HG02798 (cell line): ENCODE results near the gene SLC43A1.
"Not testable (repeated sequence)": the region's sequence is repeated elsewhere in the genome, so short reads cannot be mapped to it uniquely, and the experiment has no call there.

Source experiments
- ATAC-seq: cut with Tn5 transposase; IDR thresholded peaks from one replicate; pipeline ENCODE4 v1.9.1; 2021; ENCODE audit warnings: mild to moderate bottlenecking; ENCODE audit not compliant: unreplicated experiment, poor library complexity

Gene SLC43A1

DNA sequence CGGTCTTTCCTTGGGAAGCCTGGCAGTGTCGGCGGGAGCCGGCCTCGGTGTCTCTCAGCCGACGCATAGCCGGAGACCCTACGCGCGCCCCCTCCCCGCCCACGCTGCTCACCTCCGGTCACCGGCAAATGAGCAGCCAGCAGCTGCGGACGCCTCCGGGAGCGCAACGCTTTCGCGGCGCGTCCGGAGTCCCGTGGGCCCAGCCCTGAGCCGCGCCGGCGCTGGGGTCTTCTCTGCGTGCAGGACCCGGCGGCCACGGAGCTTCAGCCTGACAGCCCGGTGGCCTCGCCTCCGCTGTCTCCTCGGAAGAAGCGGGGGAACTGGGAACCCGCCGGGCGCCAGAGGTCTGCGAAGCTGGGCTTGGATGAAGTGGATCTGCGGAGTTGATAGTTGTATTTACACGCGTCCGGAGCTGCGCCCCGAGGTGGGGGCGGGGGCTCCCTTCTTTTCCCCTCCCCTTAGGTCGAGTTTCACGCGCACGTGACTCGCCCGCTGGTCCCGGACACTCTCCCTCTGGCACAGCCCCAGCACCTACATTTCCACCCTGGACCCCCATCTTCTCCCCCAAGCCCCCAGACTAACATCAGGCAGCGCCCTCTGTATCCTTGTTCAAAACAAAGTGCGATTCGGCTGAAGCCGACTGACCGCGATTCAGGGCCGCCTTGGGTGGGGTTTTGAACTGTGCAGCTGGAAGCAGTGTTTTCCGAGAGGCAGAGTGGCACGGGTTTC lies at the start of gene SLC43A1:
TSS of gene SLC43A1 (minus strand) at position 371 of the 729 bp plus-strand sequence. CDS start 1,591 bp downstream, outside the sequence.
- ATAC-seq: peak; percentile 55

DNA sequence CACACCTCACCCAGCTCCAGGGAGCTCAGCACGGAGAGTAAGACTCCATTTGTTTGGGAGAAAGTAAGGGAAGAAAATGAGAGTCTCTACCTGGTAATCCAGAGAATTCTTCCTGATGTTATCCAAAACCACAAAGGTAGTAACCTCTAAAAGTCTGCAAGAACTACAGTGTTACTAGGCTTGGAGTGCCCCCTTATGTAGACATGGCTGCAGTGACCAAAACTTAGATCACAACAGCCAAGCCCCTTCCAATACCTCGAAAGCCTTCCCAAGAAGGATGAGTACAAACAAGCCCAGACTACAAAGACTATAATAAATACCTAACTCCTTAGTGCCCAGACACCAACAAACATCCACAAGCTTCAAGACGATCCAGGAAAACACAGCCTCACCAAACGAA lies 47.1 kb upstream of the SLC43A1 start:
- ATAC-seq: no peak

DNA sequence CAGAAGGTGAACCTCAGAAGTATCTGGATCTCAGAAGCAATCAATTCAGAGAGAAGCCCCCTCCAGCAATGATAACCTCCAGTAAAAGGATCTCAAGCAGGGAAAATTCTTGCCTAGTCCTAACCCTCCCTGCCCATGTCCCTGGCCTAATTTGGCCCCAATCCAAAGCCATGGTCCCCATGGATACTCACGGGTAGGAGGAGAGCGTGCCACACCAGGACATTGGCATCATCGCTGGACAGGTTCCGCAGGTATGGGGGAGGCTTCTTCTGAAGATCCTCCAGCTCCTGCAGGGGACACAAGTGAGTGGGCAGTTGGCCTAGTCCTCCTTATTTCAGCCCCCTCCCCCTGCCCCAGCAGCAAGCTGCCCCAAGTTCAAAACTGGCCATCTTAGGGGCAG lies 44.6 kb upstream of the SLC43A1 start:
- ATAC-seq: no peak

DNA sequence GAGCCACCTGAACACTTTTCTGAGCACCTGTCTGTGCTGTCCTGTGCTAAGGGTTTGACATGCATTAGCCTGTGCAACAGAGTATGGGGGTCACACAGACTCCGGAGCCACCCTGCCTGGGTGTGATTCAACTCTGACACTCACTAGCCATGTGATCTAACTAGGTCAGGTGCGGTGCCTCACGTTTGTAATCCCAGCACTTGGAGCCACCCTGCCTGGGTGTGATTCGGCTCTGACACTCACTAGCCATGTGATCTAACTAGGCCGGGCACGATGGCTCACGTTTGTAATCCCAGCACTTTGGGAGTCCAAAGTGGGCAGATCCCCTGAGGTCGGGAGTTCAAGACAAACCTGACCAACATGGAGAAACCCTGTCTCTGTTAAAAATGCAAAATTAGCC lies 40.5 kb upstream of the SLC43A1 start:
- no peak for ATAC-seq

DNA sequence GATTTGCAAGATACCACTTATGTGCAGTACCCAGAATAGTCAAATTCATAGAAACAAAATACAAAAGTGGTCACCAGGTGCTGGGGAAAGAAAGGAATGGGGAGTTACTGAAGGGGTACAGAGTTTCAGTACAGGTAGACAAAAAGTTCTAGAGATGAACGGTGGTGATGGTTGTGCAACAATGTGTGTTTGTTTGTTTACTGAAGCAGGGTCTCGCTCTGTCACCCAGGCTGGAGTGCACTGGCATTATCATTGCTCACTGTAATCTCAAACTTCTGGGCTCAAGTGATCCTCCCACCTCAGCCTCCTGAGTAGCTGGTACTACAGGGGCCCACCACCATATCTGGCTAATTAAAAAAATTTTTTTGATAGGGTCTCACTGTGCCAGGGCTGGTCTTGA lies 39.9 kb upstream of the SLC43A1 start:
- ATAC-seq: no peak

DNA sequence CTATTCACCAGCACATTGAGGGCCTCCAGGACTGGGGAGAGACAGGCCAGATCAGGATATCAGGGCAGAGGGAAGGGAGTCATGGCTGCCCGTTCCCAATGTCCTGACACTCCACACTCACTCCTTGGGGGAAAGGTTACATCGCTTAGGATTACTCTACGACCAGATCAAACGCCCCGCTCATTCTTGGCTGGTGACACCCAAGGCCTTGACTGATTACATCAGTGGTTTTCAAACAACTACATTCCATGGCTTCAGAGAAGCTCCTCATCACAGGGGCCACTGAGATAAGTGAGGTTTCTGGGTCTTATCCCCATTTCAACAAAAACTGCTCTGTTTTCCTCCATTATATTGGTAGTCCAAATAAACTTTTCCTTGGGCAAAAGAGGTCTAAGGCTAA lies 37.0 kb upstream of the SLC43A1 start:
- ATAC-seq: no peak

DNA sequence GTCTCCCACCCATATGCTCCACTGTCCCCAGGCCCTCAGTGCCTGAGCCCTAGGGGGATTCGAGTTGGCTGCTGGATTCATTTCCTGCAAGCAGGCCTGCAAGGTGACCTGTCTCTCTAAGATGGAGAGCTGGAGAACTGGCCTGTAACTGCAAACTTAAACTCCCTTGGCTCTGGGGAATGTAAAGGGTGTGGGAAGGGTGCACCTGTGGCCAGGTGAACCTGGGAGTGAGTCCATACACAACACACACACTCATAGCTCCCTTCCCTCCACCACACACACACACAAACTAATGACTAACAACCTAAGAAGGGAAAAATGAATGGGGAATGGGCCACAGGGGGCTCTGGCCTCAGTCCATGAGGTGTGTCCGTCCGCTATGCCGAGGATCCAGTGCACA lies 36.4 kb upstream of the SLC43A1 start:
- ATAC-seq: no peak

DNA sequence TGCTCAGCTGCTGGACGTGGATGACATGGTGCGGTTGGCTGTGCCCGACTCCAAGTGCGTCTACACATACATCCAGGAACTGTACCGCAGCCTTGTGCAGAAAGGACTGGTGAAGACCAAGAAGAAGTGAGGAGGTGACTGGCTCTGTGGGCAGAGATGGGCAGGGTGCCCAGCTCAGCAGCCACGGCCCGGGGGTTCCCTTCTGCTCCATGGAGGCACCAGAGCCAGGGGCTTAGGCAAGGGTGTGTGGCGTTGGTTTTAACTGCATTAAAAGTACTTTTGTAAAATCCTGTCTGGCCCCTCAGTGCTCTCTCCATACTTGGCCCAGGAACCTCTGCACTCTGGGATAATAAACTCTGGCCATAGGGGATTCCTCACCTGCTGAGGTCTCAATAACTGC lies 34.5 kb upstream of the SLC43A1 start:
- ATAC-seq: no peak

DNA sequence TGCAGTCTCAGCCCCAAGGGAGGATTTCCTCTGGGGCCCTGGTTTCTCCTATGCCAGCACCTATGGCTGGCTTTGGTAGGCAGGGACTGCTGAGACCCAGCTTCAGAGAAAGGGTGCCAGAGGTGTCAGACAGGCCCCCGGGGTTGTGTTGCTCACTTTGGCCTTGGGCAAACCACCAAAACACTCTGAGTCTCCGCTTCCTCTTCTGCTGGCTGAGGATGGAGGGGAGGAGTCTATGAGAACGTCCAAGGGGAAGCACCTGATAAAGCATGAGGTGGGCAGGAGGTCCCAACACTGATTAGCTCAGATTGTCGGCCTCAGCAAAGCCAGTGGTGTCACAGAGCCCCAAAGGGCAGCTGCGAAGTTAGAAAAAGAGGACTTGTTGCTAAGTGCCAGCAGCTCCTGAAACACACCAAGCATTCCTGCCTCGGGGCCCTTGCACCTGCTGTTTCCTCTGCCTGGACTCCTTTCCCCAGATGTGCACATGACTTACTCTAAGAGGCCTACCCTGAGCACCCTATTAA lies 32.4 kb upstream of the SLC43A1 start:
- peak; percentile 88 for ATAC-seq

DNA sequence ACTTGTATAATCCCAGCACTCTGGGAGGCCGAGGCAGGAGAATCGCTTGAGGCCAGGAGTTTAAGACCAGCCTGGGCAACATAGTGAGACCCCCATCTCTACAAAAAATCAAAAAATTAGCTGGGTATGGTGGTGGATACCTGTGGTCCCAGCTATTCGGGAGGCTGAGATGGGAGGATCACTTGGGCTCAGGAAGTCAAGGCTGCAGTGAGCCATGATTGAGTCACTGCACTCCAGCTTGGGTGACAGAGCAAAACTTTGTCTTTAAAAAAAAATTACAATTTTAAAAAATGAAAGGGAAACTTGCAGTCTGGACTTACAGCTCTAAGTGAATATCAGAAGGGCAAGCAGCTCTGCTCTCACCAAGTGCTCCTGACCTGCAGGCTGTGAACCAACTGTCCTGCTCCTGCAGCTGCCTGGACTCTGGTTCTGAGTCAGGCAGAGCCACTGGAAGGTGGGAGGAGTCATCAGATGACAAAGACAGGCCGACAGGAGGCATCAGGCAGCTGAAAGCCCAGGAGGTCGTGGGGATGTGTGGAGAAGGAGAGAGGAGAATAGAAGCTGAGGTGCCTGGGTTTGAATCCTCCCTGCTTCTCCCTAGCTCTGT lies 31.5 kb upstream of the SLC43A1 start:
- ATAC-seq: peak; percentile 80

DNA sequence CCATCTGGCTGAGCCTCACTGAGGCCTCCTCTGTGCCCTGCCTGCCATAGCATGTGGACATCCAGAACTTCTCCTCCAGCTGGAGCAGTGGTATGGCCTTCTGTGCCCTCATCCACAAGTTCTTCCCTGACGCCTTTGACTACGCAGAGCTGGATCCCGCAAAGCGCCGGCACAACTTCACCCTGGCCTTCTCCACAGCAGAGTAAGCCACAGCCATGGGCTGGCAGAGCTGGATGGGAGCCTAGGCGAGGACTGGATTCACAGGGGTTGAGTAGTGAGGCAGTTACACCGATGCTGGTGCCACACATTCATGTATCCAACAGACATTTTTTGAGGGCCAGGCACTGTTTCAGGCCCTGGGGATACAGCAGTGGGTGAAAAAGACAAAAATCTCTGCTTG lies 30.9 kb upstream of the SLC43A1 start:
- ATAC-seq: no peak

DNA sequence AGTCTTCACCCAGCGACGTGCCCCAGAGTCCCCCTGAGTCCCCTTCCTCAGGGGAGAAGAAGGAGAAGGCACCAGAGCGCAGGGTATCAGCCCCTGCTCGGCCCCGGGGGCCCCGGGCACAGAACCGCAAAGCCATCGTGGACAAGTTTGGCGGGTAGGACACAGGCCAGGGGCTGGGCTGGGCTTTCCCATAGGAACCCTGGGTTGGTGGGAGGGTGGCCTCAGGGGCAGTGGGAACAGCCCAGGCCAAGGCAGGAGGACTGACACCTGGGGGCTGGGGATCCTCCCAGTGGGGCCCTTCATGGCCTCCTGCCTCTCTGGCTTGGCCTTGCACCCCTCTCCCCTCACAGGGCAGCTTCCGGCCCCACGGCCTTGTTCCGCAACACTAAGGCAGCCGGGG lies 30.4 kb upstream of the SLC43A1 start:
- ATAC-seq: no peak

DNA sequence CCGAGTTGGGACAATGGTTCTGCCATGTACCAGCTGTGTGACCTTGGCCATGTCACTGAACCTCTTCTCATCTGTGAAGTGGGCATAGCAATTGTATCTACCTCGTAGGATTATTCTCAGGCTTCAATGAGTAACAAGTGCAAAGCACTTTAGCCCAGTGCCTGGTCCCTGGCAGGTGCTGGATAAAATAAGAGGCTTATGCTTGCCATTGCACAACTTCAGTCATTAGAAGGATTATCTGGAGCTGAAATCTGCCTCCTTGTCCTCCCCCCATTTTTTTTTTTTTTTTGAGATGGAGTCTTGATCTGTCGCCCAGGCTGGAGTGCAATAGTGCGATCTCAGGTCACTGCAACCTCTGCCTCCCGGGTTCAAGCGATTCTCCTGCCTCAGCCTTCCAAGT lies 29.1 kb upstream of the SLC43A1 start:
- no peak for ATAC-seq

DNA sequence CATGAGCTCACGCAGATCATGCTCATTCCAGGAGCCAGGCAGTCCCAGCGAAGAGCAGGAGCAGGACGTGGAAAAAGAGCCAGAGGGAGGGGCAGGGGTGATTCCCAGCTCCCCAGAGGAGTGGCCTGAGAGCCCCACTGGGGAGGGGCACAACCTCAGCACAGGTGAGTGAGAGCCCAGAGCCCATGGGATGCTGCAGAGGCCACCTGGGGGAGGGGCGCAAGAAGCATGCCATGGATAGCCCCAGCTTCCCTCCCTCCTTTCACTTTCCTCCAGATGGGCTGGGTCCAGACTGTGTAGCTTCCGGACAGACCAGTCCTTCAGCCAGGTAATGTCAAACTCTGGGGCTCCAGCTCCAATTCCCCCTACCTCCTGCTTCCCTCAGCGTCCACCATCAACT lies 28.1 kb upstream of the SLC43A1 start:
- ATAC-seq: no peak

DNA sequence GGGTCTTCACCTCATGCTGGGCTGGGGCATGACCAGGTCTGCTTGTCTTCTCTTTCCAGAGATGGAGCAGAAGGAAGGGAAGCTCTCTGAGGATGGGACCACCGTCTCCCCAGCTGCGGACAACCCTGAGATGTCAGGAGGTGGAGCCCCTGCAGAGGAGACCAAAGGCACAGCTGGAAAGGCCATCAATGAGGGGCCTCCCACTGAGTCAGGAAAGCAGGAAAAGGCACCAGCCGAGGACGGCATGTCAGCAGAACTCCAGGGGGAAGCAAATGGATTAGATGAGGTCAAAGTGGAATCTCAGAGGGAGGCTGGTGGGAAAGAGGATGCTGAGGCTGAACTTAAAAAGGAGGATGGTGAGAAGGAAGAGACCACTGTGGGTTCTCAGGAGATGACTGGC lies 27.1 kb upstream of the SLC43A1 start:
- ATAC-seq: no peak

DNA sequence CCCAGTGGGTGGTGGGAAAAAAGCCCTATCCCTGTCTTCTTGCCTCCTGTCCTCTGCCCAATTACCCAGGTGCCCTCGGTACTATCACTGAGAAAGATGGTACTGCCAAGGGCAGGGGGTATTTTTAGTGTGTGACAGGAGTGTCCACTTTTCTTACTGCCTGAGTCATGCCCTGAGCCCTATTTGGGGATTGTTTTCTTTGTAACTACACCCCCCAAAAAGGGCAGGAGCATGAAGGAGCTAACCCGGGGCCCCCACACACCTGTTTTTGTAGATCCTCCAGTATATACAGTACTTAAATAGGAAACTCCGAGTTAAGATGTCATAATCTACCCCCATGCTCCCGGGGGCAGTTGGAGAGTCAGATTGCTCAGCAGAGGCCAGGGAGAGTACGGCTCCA lies 25.7 kb upstream of the SLC43A1 start:
- ATAC-seq: no peak

DNA sequence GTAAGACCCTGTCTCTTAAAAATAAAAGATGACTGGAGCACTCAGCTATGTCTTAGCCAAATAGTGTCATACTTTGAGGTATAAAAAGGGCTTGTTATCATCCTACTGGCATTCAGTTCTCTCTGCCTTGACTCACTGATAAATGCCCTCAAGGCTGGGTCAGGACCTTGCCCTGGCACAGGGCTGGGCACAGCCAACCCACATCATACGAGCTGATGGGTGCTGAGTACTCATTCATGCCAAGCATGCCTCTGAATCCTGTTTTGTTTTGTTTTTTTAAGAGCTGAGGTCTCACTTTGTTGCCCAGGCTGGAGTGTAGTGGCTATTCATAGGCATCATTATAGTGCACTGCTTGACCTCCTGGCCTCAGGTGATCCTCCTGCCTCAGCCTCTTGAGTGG lies 23.8 kb upstream of the SLC43A1 start:
- no peak for ATAC-seq

DNA sequence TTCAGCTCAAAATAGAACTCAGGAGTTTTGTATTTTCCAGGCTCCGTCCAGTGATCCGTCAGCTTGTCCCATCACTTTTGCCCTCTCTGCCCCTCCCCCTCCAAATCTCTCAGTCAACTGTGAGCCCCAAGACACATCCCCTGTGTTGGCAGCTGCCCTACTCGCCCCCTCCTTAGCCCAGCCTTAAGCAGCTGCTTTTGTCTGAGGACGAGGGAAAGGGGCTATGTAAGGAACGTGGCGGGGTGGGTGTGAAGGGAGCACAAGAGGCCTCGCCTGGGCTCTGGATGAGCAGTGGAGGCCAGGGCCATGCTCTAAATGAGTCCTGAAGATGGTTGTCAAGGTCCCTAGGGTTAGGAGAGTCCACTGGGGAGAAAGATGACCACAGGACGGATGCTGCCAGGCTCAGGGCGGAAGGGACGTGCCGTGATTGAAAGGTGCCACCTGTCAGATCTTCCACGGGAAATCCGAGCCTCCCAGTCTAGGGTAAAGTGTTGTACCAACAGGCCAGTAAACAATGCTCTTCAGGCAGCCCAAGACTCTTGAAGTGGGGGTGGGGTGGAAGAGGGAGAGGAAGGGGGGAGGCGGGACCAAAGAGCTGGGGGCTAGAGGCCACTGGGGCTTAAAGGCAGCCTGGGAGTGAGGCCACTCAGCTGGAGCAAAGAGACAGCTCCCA lies 21.6 kb upstream of the SLC43A1 start, which contains the start of gene SMTNL1:
TSS of gene SMTNL1 (plus strand) at position 649 of the 673 bp plus-strand sequence. CDS start 5,048 bp downstream, outside the sequence.
- ATAC-seq: no peak

DNA sequence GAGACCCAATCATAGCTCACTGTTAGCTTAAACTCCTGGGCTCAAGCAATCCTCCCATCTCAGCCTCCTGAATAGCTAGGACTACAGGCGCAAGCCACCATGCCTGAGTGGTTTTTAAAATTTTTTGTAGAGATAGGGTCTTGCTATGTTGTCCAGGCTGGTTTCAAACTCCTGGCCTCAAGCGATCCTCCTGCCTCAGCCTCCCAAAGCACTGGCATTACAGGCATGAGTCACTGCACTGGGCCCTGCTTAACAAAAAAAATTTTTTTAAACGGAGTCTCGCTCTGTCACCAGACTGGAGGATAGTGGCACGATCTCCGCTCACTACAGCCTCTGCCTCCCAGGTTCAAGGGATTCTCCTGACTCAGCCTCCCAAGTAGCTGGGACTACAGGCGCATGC lies 18.9 kb upstream of the SLC43A1 start:
- ATAC-seq: not testable (repeated sequence)

DNA sequence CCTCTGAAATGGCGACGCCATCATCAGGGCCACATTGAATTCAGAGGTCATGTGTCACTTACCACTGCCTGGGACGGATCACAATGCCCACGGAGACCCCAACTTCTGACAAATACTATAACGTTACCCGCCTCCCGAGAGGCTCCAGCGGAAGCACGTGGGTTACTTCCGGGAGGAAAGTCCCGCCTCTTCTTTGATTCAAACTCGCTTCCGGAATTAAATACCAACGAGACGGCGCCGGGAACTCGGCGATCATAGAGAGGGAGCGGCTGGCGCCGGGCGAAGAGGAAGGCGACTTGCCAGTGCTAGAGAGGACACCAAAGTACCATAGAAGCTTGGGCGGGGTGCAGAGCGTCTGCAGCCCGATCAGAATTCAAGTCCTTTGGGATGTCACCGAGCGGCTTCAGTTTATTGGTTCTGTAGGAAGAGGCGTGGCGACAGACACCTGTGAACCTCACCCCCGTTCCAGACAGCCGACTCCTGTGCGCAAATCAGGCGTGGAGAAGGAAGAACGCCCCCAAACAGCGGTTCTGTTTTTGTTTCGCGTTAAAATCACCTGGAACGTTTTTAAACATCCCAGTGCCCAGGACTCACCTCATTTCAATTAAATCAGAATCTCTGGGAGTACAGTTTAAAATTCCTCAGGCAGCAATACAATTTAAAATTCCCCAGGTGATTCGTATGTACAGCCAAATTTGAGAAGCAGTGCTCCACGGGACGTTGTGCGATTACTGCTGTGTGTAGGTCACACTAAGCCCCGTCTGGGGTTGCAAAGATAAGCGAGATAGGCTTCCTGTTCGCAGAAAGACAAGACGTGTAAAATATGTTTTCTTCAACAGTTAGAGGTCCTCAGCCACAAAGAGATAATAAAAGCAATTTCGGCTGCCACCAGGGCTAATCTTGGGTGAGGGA lies 15.3 kb upstream of the SLC43A1 start, which contains the start of gene TIMM10:
TSS of gene TIMM10 (minus strand) at position 159 of the 912 bp plus-strand sequence. CDS start 565 bp downstream, outside the sequence.
- ATAC-seq: peak; percentile 99
